NCI-H146 (cell line): Measurements from ENCODE around the gene ME1.
"Not testable (repeated sequence)": the region's sequence is repeated elsewhere in the genome, so short reads cannot be mapped to it uniquely, and the experiment has no call there.

ENCODE experiments used
- DNase-seq: peaks from one replicate; lab custom pipeline; 2025; lab: John Stamatoyannopoulos, UW

ME1 gene

DNA sequence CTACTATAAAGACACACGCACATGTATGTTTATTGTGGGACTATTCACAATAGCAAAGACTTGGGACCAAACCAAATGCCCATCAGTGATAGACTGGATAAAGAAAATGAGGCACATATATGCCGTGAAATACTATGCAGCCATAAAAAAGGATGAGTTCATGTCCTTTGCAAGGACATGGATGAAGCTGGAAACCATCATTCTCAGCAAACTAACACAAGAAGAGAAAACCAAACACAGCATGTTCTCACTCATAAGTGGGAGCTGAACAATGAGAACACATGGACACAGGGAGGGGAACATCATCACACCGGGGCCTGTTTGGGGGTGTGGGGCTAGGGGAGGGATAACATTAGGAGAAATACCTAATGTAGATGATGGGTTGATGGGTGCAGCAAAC is 174.1 kb downstream of the ME1 start:
- not testable (repeated sequence) for DNase-seq

DNA sequence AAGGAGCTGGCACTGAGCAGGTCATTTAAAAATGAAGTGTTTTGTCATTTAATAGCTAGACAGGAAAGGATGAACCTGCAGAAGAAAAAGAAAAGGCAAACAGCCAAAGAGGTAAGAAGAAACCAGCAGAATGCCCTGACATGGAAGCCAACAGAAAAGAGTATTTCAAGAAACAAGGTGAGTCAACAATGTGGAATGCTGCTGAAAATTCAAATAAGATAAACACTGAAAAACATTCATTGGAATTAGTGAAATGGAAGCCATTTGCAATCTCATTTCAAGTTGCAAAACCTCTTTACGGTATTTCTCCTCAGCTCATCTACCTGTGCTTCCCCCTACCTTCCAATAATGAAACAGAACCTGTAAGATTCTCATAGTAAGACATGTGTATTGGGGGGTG is 178.1 kb downstream of the ME1 start:
- no peak for DNase-seq

- DNase-seq: no peak
These were observed 180.6 kb downstream of the ME1 start for GRCh38 chr6:83250235-83250634.

GRCh38 chr6:83247471-83247870 is 183.4 kb downstream of the ME1 start:
- DNase-seq: no peak

- no peak for DNase-seq
These were observed 199.7 kb downstream of the ME1 start for GRCh38 chr6:83231146-83231545.

GRCh38 chr6:83226517-83226916 is 204.3 kb downstream of the ME1 start:
- no peak for DNase-seq

DNA sequence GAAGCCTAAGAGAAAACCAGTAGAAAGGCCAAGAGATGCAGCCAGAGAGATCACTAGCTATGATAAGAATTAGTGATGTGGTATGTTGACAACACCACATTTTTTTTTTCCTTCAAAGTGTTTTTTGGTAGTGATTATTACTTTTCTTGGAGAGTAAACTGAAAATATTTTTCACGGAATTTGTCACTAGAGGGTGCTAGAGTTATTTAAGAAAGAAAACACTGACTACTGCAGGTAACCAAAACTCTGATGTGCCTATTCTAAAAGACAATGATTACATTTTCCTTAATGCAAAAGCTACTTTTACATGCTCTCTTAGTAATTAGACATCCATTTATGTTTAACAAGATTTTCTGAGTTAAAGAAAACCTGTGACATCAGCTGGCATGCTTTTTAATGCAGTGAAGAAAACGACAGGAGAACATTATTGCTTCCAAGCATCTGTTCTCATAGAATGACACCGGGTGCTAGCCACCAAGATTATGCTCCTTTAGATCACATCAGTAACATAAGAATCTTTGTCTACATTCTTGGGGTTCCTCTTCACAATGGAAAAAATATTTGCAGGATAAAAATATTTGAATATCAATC is 208.9 kb downstream of the ME1 start:
- DNase-seq: peak; percentile 37

GRCh38 chr6:83221276-83221675 is 209.6 kb downstream of the ME1 start:
- no peak for DNase-seq

DNA sequence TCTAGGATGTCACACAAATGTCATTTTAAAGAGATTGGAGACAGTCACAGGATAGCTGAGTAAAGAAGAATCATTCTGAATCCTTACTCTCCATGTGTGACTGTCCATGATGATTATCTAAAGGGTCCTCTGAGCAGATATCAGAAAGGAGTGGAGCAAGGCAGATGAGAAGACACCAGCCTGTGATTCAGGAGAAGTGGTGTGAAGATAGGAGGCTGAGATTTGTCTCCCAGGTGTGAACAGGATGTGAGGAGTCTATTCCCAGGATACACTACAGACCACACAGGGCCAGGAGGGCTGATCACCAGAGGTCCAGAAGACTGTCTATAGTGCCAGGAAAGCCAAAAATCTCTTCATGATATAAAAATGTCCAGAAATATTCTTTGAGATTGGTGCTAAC is 210.7 kb downstream of the ME1 start:
- DNase-seq: no peak

DNA sequence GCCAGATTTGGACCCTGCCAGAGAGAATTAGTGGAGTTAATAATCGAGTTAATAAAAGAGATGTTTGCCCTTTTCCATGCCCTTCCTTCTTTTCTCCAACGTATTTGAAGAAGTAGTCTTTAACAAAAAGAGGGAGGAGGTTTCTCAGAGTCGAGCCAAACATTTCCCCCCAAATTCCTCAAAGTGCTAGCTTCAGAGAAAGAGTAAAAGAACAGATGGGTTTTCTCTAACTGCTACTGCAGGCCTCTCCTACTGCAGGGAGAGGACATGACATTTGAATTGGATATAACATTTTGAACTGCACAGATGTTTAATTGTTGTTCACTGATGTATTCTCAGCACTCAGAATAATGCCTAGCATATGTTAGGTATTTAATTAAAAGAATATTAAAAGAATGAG is 212.2 kb downstream of the ME1 start:
- DNase-seq: no peak

- DNase-seq: no peak
These were observed 214.0 kb downstream of the ME1 start for GRCh38 chr6:83216806-83217205.

DNA sequence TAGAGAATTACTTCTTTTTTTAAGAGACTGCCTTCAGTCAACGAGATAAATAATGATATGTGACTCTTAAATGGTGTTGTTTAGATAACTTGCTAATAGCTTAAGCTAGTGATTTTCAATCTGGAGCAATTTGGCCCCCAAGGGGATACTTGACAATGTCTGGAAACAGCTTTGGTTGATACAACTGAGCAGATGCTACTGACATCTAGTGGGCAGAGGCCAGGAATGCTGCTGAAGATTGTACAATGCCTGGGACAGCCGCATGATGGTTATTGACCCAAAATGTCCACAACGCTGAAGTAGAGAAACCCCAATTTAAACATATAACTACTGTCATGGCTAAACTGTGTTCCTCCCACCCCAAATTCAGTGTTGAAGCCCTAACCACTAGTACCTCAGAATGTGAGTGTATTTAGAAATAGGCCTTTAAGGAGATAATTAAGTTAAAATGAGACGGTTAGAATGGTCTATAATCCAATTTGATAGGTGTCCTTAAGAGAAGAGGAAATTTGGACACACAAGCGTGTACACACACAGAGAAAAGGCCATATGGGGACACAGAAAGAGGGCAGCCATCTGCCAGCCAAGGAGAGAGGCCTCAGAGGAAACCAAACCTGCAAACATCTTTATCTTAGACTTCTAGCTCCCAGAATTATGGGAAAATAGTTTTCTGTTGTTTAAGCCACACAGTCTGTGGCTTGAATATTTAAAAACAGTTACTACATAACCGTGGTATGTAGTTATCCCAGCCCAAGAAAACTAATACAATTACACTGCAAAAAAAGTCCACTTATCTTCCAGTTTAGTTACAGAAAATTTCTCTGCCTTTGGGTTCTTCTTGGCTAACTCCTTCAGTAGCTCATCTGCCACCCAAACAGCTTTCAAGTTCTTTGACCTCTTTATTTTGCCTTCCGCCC is 215.5 kb downstream of the ME1 start:
- peak; percentile 60 for DNase-seq

DNA sequence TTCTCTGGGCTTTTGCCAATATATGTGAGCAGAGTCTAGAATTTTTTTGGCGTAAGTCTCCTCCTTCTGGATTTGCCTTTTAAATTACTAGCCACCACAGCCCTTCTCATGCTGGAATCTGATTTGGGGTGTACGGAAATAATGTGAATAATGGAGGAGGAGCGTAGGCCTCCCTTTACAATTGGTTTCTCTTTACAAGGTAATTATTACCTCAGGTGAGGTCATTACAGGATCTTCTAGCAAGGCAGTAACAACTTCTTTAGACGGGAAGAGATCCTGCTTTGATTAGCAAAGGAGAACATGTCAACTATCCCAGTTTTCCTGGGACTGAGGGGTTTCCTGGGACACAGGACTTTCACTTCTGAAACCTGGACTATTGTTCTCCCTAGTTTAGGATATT is 228.8 kb downstream of the ME1 start:
- DNase-seq: no peak

GRCh38 chr6:83199863-83200225 is 231.0 kb downstream of the ME1 start:
- no peak for DNase-seq

- no peak for DNase-seq
These were observed 231.5 kb downstream of the ME1 start for GRCh38 chr6:83199173-83199862.

DNA sequence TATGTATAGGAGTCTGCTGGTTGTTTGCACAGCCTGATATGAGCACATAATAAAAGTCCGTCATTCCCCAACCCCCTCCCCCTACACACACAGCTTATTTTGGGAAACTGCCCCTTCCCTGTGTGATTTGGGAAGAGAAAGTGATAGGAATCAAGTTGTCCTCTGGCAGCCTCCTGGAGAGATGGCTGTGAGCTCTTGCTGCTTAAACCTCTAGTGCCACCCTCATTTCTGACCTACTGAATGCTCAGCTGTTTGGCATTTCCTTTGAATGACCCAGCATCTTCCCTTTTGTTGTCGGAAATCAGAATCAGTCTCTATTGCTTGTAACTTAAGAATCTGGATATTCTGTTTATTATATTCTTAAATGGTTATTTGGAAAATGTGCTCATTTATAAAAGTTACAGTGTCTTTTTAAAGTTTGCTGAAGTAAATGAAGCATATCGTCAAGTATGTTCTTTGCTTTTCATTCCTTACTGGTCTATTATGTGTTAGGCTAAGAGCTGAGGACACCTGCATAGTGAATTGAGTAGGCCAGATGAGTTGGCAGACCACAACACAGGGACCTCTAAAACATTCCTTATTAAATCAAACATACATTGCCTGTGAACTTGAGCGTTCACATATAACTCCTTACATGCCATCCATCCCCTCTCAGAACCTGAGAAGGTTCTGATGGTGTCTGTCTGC is 232.2 kb downstream of the ME1 start:
- no peak for DNase-seq

DNA sequence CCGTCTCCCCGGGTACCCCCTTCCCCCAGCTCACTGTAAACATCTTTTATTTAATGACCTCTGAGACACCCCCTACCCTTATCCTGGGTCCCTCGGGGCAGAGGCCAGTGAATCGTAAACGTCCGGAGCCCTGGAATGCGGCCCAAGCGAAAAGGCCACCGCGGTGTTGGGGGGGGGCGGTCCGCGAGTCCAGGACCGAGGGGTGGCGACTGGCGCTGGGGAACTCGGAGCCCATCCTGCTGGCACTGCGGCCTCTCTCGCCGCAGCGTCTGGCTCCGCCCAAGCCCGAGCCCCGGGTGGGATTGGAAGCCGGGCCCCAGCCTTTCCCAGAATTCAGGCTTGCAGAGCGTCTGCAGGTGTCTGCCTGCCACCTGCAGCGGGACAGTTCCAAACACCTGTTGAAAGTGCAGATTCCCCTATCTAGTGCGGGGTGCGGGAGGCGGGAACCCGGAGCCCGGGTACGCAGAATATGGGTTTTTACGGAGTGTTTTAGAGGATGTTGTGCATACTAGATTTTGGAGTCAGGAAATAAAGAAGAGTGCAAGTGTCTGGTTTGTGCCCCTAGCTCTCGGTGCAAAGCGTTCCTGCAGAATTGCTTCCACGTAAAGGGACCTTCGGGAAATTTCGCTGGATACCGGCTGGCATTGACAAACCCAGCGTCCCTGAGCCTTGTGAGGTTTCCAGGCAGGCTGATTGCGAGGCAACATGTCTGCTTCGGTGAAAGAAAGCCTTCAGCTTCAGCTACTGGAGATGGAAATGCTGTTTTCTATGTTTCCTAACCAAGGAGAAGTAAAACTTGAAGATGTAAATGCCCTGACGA is 236.9 kb downstream of the ME1 start:
- DNase-seq: peak; percentile 86

DNA sequence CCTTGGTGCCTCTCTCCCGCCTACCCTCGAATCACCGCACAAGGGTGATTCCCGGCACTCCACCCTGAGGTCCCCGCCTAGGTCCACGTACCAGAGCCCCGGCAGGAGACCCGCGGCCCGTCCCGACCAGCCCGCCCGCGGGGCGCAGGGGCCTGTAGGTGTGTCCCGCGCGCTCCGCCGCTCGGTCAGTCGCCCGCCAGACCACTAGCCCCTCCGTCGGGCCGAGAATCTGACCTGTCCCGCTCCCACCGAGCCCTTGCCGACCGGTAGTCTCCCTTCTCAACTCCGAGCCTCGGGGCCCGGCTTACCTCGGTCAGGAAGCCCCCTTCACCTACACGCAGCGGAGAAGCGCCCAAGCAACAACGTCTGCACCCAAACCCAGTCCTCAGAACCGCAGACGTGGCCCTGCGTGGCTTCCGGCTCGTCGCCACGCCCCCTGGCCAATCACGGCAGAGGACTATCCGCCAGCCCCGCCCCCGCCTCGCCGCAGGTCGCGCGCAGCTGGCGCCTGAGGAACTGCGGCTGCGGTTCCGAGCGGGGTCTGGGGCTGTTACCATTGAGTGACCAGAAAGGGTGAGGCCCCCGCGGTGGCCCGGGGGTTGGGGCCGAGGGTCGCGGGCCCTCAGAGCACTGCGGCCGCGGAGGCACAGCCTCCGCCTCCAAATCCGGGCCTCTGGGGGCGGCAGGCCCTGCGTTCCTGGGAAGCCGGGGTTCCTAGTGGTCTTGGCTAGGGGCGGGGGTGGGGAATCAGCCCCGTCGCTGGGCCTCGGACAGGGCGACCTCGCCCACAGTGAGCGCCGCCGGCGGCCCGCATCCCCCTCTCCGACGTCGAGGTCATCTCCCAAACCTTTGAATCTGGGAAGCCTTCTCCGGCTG is 237.7 kb downstream of the ME1 start, which contains the start of the genes PGM3 and RWDD2A:
PGM3 (minus strand) TSS at position 395 of the 876 bp plus-strand sequence. CDS start 2,253 bp downstream, outside the sequence.
RWDD2A (plus strand) TSS at position 487 of the 876 bp plus-strand sequence. CDS start 1,095 bp downstream, outside the sequence.
- peak; percentile 87 for DNase-seq

DNA sequence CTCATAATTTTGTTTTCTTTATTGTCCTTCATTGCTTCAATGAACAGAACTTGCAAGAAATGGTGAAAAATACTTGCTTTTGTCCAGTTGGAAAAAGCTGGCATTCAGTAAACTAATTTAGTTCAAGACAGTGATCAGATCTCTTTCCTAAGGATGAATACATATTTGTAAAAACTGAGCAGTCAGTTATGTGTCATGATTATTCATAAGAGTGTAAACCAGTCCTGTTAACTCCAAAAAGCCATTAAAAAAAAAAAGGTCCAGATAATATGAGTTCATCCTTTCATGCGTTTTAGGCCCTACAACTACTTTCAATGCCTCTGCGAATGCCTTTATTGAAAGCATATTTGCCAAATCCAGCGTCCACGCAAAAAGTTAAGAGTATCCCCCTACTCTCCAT is 238.4 kb downstream of the ME1 start:
- no peak for DNase-seq

DNA sequence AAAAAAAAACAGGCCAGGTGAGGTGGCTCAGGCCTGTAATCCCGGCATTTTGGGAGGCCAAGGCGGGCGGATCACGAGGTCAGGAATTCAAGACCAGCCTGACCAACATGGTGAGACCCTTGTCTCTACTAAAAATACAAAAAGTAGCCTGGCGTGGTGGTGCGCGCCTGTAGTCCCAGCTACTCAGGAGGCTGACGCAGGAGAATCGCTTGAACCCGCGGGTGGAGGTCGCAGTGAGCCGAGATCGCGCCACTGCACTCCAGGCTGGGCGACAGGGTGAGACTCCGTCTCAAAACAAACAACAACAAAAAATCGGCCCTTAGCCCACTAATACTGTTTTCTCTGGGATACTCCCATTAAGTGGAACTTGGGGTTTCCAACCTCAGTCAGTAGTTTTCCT is 238.9 kb downstream of the ME1 start:
- DNase-seq: not testable (repeated sequence)
